GM12878 (cell line): ENCODE measurements around the gene DUSP7. TPM values are rescaled to one million over a fixed set of nuclear protein-coding genes. Genes with fewer than 3 reads are reported as not detected.

ENCODE experiments used
- ATAC-seq: fragments of 200-7000 bp; cut with Tn5 transposase; 3 replicates; pipeline ENCODE4 v1.9.1; 2020; ENCODE audit warnings: mild to moderate bottlenecking, moderate library complexity
- BruUV-seq: library from RNA; stranded (reverse); fragments of 400-500 nt; replicated peaks from 2 replicates; lab custom pipeline; 2021; lab: Mats Ljungman, UMichigan
- CTCF ChIA-PET: fragments of 300-600 bp; sonication (Branson Sonifier 250); formaldehyde crosslinking; extraction: SDS; loops from one replicate; lab custom pipeline; 2021; ENCODE audit warnings: inconsistent platforms; lab: Yijun Ruan, JAX
- POLR2A ChIA-PET: fragments of 350-600 bp; formaldehyde crosslinking; extraction: SDS; loops from one replicate; lab custom pipeline; 2021; ENCODE audit warnings: inconsistent platforms; lab: Charles Lee
- RAD21 ChIA-PET: fragments of 300-600 bp; sonication (Branson Sonifier 250); formaldehyde crosslinking; loops from one replicate; lab custom pipeline; 2023; ENCODE audit warnings: antibody characterized with exemption; ENCODE audit not compliant: unreplicated experiment; lab: Charles Lee
- SMC1A ChIA-PET: fragments of 300-600 bp; sonication (Branson Sonifier 250); formaldehyde crosslinking; loops from one replicate; lab custom pipeline; 2023; ENCODE audit not compliant: unreplicated experiment, uncharacterized antibody; lab: Charles Lee
- DNase-seq: peaks from one replicate; pipeline ENCODE4 v3.0.0-alpha.2; 2011; ENCODE audit warnings: low read depth, low spot score
- FAIRE-seq: peaks from 3 replicates; lab custom pipeline; 2011; peaks lifted over from hg19 to GRCh38; lab: Jason Lieb, UNC
- H2AFZ ChIP-seq: 2 replicates; pipeline ENCODE4 v1.6.0; 2011; ENCODE audit warnings: low read depth, low read length, control low read depth; ENCODE audit not compliant: control insufficient read depth
- H3K27ac ChIP-seq: 2 replicates; pipeline ENCODE4 v1.5.1; 2011; ENCODE audit warnings: control low read depth; ENCODE audit not compliant: control insufficient read depth, insufficient read depth
- H3K27me3 ChIP-seq, 2 experiments: replicated peaks in 1 of 2; 2 replicates each; pipeline versions ENCODE4 v1.6.0 to v1.6.1; 2011; ENCODE audit warnings: low read length in 1 of 2; ENCODE audit not compliant: control insufficient read depth in 2 of 2, insufficient read depth in 2 of 2
- H3K36me3 ChIP-seq, 2 experiments: 2 replicates each; pipeline ENCODE4 v1.5.1; 2011; ENCODE audit warnings: low read length in 1 of 2; ENCODE audit not compliant: control insufficient read depth in 2 of 2, insufficient read depth in 2 of 2
- H3K4me1 ChIP-seq: 2 replicates; pipeline ENCODE4 v1.6.1; 2011; ENCODE audit warnings: mild to moderate bottlenecking, low read length, moderate library complexity, mixed read lengths; ENCODE audit not compliant: control insufficient read depth, insufficient read depth
- H3K4me2 ChIP-seq: 2 replicates; pipeline ENCODE4 v1.6.0; 2011; ENCODE audit warnings: control low read depth; ENCODE audit not compliant: control insufficient read depth, insufficient read depth
- H3K4me3 ChIP-seq: fragments of 200-600 bp; sonication (generic); 2 replicates; pipeline ENCODE4 v1.5.1; 2016
- H3K79me2 ChIP-seq: 2 replicates; pipeline ENCODE4 v1.6.0; 2011; ENCODE audit warnings: low read length; ENCODE audit not compliant: control insufficient read depth, insufficient read depth
- H3K9ac ChIP-seq: 2 replicates; pipeline ENCODE4 v1.8.0; 2011; ENCODE audit warnings: low read length, control low read depth, mixed read lengths; ENCODE audit not compliant: control insufficient read depth, insufficient read depth
- H3K9me3 ChIP-seq: replicated peaks from 3 replicates; pipeline ENCODE4 v1.5.1; 2011; ENCODE audit warnings: mild to moderate bottlenecking, low read length; ENCODE audit not compliant: control insufficient read depth, insufficient read depth
- H4K20me1 ChIP-seq: 2 replicates; pipeline ENCODE4 v1.6.0; 2011; ENCODE audit not compliant: control insufficient read depth, insufficient read depth
- BHLHE40 ChIP-seq, 2 experiments: fragments of 450-650 bp in 1 of 2; IDR thresholded peaks; 2 replicates each; pipeline ENCODE4 v1.6.1; 2011 to 2017; ENCODE audit warnings: low read depth in 2 of 2, borderline replicate concordance in 1 of 2, improper control_type of control experiment in 1 of 2, low read length in 1 of 2, mild to moderate bottlenecking in 1 of 2
- CEBPB ChIP-seq, 2 experiments: fragments of 150-350 bp in 1 of 2; IDR thresholded peaks; 2 replicates each; pipeline ENCODE4 v1.6.1; 2012 to 2014; ENCODE audit warnings: low read depth in 2 of 2, low read length in 2 of 2, borderline replicate concordance in 1 of 2, inconsistent platforms in 1 of 2
- MXI1 ChIP-seq: fragments of 150-350 bp; IDR thresholded peaks from 2 replicates; pipeline ENCODE4 v1.6.1; 2011; ENCODE audit warnings: low read depth, mild to moderate bottlenecking, inconsistent platforms, low read length, improper control_type of control experiment
- NFYA ChIP-seq: IDR thresholded peaks from 2 replicates; pipeline ENCODE4 v1.6.1; 2011; ENCODE audit warnings: low read depth, mild to moderate bottlenecking, low read length, improper control_type of control experiment, borderline replicate concordance
- SMAD1 ChIP-seq: fragments of 450-650 bp; IDR thresholded peaks from 2 replicates; pipeline ENCODE4 v1.6.1; 2018; ENCODE audit warnings: mild to moderate bottlenecking, low read depth; ENCODE audit not compliant: partially characterized antibody
- SPI1 ChIP-seq: IDR thresholded peaks from 2 replicates; pipeline ENCODE4 v1.6.1; 2011; ENCODE audit warnings: low read depth, mild to moderate bottlenecking, low read length, moderate library complexity, borderline replicate concordance; ENCODE audit not compliant: insufficient read depth
- TAF1 ChIP-seq: IDR thresholded peaks from 2 replicates; pipeline ENCODE4 v1.6.1; 2011; ENCODE audit warnings: mild to moderate bottlenecking, low read depth, low read length, borderline replicate concordance
- TCF3 ChIP-seq: IDR thresholded peaks from 2 replicates; pipeline ENCODE4 v1.6.1; 2012; ENCODE audit warnings: low read depth, mild to moderate bottlenecking, low read length, borderline replicate concordance; ENCODE audit not compliant: insufficient read depth
- YBX1 ChIP-seq: fragments of 450-650 bp; IDR thresholded peaks from 2 replicates; pipeline ENCODE4 v1.6.1; 2016; ENCODE audit warnings: antibody characterized with exemption
- ZNF622 ChIP-seq: fragments of 450-650 bp; IDR thresholded peaks from 2 replicates; pipeline ENCODE4 v1.6.1; 2017; ENCODE audit warnings: mild to moderate bottlenecking, inconsistent platforms
- WGBS: methylation state at CpG from one replicate; pipeline ENCODE4 v1.1.6; 2016; ENCODE audit warnings: low lambda C conversion rate; ENCODE audit not compliant: insufficient replicate concordance, insufficient coverage; ENCODE audit errors: missing lambda C conversion rate; 5-methylcytosine and 5-hydroxymethylcytosine counted together
- in situ Hi-C: fragments of 300-500 bp; cut with MboI; formaldehyde crosslinking; loops from 9 replicates; pipeline ENCODE4 v1.14.3; 2018; ENCODE audit warnings: mixed read lengths
- intact Hi-C: fragments of 100-400 bp; cut with micrococcal nuclease; formaldehyde crosslinking; loops from one replicate; pipeline ENCODE4 v1.14.2; 2022; ENCODE audit not compliant: unreplicated experiment
- polyA plus RNA-seq, 11 experiments: library from polyadenylated mRNA; depleted of rRNA in 4 of 11; unstranded in 6 of 11; stranded (reverse) in 5 of 11; fragments of >200 nt; fragmentation: Nextera tagmentation in 4 of 11; fragmentation: Illumina TruSeq in 1 of 11; extraction: Ambion mirVana in 4 of 11; extraction: Trizol in 1 of 11; gene quantifications; 1 replicate in 1 of 11; 2 replicates in 10 of 11; pipeline versions ENCODE4 v1.2.1 to v1.2.3, GENCODE V29; 2011 to 2016; ENCODE audit warnings: inconsistent platforms in 2 of 11, missing spikeins in 2 of 11, low read depth in 1 of 11
- total RNA-seq, 4 experiments: library from RNA; depleted of rRNA in 3 of 4; stranded (reverse); fragments of >200 nt in 3 of 4; fragmentation: Illumina TruSeq in 1 of 4; extraction: Trizol in 1 of 4; gene quantifications; 2 replicates each; pipeline versions ENCODE4 v1.2.1 to v1.2.3, GENCODE V29; 2013 to 2021
- TF ChIP-seq, protein P1 (sequence below): fragments of 450-650 bp; IDR thresholded peaks from 2 replicates; pipeline ENCODE4 v1.6.1; 2017; ENCODE audit warnings: antibody characterized with exemption, mild to moderate bottlenecking, moderate library complexity
- TF ChIP-seq, protein P2 (sequence below): fragments of 450-650 bp; IDR thresholded peaks from 2 replicates; pipeline ENCODE4 v1.6.1; 2017; ENCODE audit warnings: borderline replicate concordance
- TF ChIP-seq, protein P3 (sequence below): IDR thresholded peaks from 2 replicates; pipeline ENCODE4 v1.6.1; 2012; ENCODE audit warnings: low read depth, low read length, improper control_type of control experiment

The DUSP7 gene
- total and polyA plus RNA-seq, 10 of the 15 experiments (the other 5 are each of a cell fraction or from before 2014, with no cell fraction given), result 0.73 to 17.0 (median 7.9) TPM

DNA sequence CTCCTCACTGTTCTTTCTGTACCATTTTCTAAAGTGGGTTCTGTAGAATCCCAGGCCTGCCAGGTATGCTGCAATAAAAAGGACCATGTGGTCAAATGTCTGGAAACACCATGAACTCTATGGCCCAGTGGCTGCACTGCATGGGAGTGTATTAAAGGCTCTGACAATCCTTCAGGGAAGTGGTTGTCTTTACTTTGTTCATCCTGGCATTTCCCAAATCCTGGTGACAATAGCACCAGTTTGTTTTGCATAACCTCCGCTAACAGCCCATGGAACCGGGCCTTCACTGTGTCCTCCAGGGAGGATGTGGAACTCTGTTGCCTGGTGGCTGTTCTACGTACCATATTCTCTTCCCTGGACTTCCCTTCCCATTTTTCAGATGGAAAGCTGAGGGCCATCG lies 11.2 kb upstream of the DUSP7 start:
- no peaks in the 10 kb centered on the region for H3K27me3 ChIP-seq
- peaks cover 6% of the 10 kb centered on the region for H3K4me1 ChIP-seq
- intact Hi-C loops, result no loop called here
- H3K79me2 ChIP-seq, result no peaks in the 10 kb centered on the region
- H3K27ac ChIP-seq, result no peak overlapping the region
- H2AFZ ChIP-seq, result no peak overlapping the region
- no peak for TF ChIP-seq SPI1
- no peak for TF ChIP-seq BHLHE40 (IDR thresholded peaks at IDR 0.05; ENCODE audit: borderline replicate concordance in 1 of 2, low read depth in 2 of 2, low read length in 1 of 2)
- TF ChIP-seq ZNF622, result no peak
- TF ChIP-seq MXI1, result no peak
- TF ChIP-seq TAF1, result no peak
- no peak for TF ChIP-seq TCF3
- TF ChIP-seq YBX1, result no peak
- TF ChIP-seq NFYA, result no peak
- TF ChIP-seq, protein P1, sequence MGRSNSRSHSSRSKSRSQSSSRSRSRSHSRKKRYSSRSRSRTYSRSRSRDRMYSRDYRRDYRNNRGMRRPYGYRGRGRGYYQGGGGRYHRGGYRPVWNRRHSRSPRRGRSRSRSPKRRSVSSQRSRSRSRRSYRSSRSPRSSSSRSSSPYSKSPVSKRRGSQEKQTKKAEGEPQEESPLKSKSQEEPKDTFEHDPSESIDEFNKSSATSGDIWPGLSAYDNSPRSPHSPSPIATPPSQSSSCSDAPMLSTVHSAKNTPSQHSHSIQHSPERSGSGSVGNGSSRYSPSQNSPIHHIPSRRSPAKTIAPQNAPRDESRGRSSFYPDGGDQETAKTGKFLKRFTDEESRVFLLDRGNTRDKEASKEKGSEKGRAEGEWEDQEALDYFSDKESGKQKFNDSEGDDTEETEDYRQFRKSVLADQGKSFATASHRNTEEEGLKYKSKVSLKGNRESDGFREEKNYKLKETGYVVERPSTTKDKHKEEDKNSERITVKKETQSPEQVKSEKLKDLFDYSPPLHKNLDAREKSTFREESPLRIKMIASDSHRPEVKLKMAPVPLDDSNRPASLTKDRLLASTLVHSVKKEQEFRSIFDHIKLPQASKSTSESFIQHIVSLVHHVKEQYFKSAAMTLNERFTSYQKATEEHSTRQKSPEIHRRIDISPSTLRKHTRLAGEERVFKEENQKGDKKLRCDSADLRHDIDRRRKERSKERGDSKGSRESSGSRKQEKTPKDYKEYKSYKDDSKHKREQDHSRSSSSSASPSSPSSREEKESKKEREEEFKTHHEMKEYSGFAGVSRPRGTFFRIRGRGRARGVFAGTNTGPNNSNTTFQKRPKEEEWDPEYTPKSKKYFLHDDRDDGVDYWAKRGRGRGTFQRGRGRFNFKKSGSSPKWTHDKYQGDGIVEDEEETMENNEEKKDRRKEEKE, result no peak
- no peak for TF ChIP-seq CEBPB (IDR thresholded peaks at IDR 0.05; ENCODE audit: borderline replicate concordance in 1 of 2, low read depth in 2 of 2, low read length in 2 of 2)
- TF ChIP-seq, protein P2, sequence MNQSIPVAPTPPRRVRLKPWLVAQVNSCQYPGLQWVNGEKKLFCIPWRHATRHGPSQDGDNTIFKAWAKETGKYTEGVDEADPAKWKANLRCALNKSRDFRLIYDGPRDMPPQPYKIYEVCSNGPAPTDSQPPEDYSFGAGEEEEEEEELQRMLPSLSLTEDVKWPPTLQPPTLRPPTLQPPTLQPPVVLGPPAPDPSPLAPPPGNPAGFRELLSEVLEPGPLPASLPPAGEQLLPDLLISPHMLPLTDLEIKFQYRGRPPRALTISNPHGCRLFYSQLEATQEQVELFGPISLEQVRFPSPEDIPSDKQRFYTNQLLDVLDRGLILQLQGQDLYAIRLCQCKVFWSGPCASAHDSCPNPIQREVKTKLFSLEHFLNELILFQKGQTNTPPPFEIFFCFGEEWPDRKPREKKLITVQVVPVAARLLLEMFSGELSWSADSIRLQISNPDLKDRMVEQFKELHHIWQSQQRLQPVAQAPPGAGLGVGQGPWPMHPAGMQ, result no peak
- TF ChIP-seq, protein P3, sequence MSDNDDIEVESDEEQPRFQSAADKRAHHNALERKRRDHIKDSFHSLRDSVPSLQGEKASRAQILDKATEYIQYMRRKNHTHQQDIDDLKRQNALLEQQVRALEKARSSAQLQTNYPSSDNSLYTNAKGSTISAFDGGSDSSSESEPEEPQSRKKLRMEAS, result no peak
- no peak for TF ChIP-seq SMAD1
- FAIRE-seq (no peak), DNase-seq (no peak), ATAC-seq (no peak)
- no peaks in the 10 kb centered on the region; a peak in 1 of 4 replicates for H3K36me3 ChIP-seq
- ChIA-PET POLR2A (no interaction called here), CTCF (no interaction called here), RAD21 (no interaction called here), SMC1A (no interaction called here)
- H4K20me1 ChIP-seq, result no peaks in the 10 kb centered on the region
- H3K4me2 ChIP-seq, result no peak overlapping the region
- no peak overlapping the region for H3K4me3 ChIP-seq
- no TSS peak for BruUV-seq
- in situ Hi-C loops, result no loop called here
- no peaks in the 10 kb centered on the region for H3K9me3 ChIP-seq
- WGBS, result 75% methylated on average over 4 of the region's 4 CpGs
- no peak overlapping the region for H3K9ac ChIP-seq
